Gastrocnemius medialis (tissue), 4 donors: ENCODE results near the gene GGTA1. TPM values are rescaled to one million over a fixed set of nuclear protein-coding genes. Genes with fewer than 3 reads are reported as not detected.

Experiments used
- ATAC-seq, 2 donors: fragments of 150-250 bp; one replicate each; pipeline ENCODE4 v1.9.1; 2016
- DNase-seq, 2 donors: peaks; one replicate each; pipeline ENCODE4 v3.0.0-alpha.2; 2019
- H3K27ac ChIP-seq, 4 donors: fragments of 200-600 bp; sonication (generic); 1 replicate in 1 of 4; 2 replicates in 3 of 4; pipeline ENCODE4 v1.5.1; 2016 to 2018; ENCODE audit warnings: mild to moderate bottlenecking in 2 of 4, moderate library complexity in 1 of 4
- H3K27me3 ChIP-seq, 3 donors: fragments of 200-600 bp; sonication (generic) in 2 of 3; 1 replicate in 1 of 3; 2 replicates in 2 of 3; pipeline versions ENCODE4 v1.5.1 to v1.6.0; 2016 to 2019; ENCODE audit warnings: mild to moderate bottlenecking in 1 of 3, moderate library complexity in 1 of 3
- H3K36me3 ChIP-seq, 2 donors: fragments of 200-600 bp; sonication (generic) in 1 of 2; one replicate each; pipeline ENCODE4 v1.5.1; 2017 to 2018
- H3K4me1 ChIP-seq, 2 donors: fragments of 200-600 bp; sonication (generic) in 1 of 2; one replicate each; pipeline ENCODE4 v1.5.1; 2016 to 2017; ENCODE audit warnings: mild to moderate bottlenecking in 2 of 2
- H3K4me3 ChIP-seq, 4 donors: fragments of 200-600 bp; sonication (generic) in 3 of 4; 1 replicate in 1 of 4; 2 replicates in 3 of 4; pipeline ENCODE4 v1.5.1; 2016 to 2019; ENCODE audit warnings: mild to moderate bottlenecking in 2 of 4
- H3K9me3 ChIP-seq, 3 donors: fragments of 200-600 bp; sonication (generic) in 2 of 3; 1 replicate in 1 of 3; 2 replicates in 2 of 3; pipeline ENCODE4 v1.5.1; 2016 to 2019
- CTCF ChIP-seq, 5 experiments: fragments of 450-650 bp in 3 of 5; fragments of 200-600 bp in 2 of 5; sonication (generic) in 2 of 5; IDR thresholded peaks in 4 of 5; conservative IDR thresholded peaks in 1 of 5; 1 replicate in 4 of 5; 2 replicates in 1 of 5; pipeline ENCODE4 v1.5.1; 2016 to 2019; ENCODE audit warnings: antibody characterized with exemption in 5 of 5, mild to moderate bottlenecking in 3 of 5, moderate library complexity in 3 of 5
- POLR2A ChIP-seq, 2 donors: fragments of 450-650 bp; IDR thresholded peaks; one replicate each; pipeline ENCODE4 v1.6.1; 2017; ENCODE audit warnings: antibody characterized with exemption in 2 of 2, mild to moderate bottlenecking in 2 of 2, moderate library complexity in 2 of 2
- in situ Hi-C, 4 donors: fragments of 200-750 bp; cut with MboI; loops; one replicate each; pipeline versions ENCODE4 v1.15.0 to v1.8.0; 2017; ENCODE audit warnings: low sequenced_read_pairs in 4 of 4
- intact Hi-C: fragments of 100-400 bp; cut with DNase I; formaldehyde crosslinking; loops from one replicate; pipeline ENCODE4 v1.15.1; 2023; ENCODE audit warnings: low total_unique reads
- total RNA-seq, 4 donors: library from RNA; depleted of rRNA; stranded (reverse); fragments of >200 nt; gene quantifications; one replicate each; pipeline versions ENCODE4 v1.1.0 to v1.2.3, GENCODE V29; 2016

The GGTA1 gene
- total RNA-seq, 4 donors from 2014 or later: 1.4 to 11.7 (median 3.5) TPM

DNA sequence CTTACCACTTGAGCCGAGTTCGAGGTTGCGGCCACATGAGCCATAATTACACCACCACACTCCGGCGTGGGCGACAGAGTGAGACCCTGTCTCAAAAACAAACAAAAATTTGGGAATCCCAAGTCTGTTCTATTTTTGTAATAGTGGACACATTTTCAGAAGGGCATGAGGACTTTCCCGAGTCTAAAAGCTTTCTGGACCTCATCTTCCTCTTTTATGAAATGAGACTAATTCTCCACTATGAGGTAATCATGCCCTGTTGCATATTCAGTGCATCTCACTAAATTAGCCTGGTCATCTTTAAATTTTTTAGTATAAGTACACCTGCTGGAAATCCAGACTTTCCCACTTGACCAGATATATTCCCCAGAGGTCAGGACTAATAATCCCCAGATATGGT lies 55.7 kb downstream of the GGTA1 start:
- no peaks in the 10 kb centered on the region for H3K27me3 ChIP-seq
- in situ Hi-C loops (no loop called here), intact Hi-C loops (no loop called here)
- no peaks in the 10 kb centered on the region for H3K4me1 ChIP-seq
- no peak overlapping the region for H3K4me3 ChIP-seq
- H3K36me3 ChIP-seq: no peaks in the 10 kb centered on the region
- ATAC-seq (no peak), DNase-seq (no peak)
- TF ChIP-seq CTCF (IDR thresholded peaks at IDR 0.05 in 4 of 5, conservative IDR thresholded peaks at IDR 0.05 in 1 of 5): no peak
- TF ChIP-seq POLR2A (IDR thresholded peaks at IDR 0.05): no peak
- H3K27ac ChIP-seq: no peak overlapping the region
- no peaks in the 10 kb centered on the region for H3K9me3 ChIP-seq

GRCh38 chr9:121441165-121441564 lies 58.5 kb downstream of the GGTA1 start:
- intact Hi-C loops: no loop called here
- in situ Hi-C loops: no loop called here
- Histone ChIP-seq H3K27ac (no peak overlapping the region), H3K4me3 (no peak overlapping the region), H3K4me1 (no peaks in the 10 kb centered on the region), H3K27me3 (no peaks in the 10 kb centered on the region), H3K36me3 (no peaks in the 10 kb centered on the region), H3K9me3 (no peaks in the 10 kb centered on the region)
- ATAC-seq: no peak
- no peak for DNase-seq
- TF ChIP-seq CTCF (IDR thresholded peaks at IDR 0.05 in 4 of 5, conservative IDR thresholded peaks at IDR 0.05 in 1 of 5): no peak
- no peak for TF ChIP-seq POLR2A (IDR thresholded peaks at IDR 0.05)

GRCh38 chr9:121439711-121440664 lies 59.7 kb downstream of the GGTA1 start:
- Histone ChIP-seq H3K4me1 (no peaks in the 10 kb centered on the region), H3K27ac (no peak overlapping the region), H3K9me3 (no peaks in the 10 kb centered on the region), H3K27me3 (no peaks in the 10 kb centered on the region), H3K36me3 (no peaks in the 10 kb centered on the region), H3K4me3 (no peak overlapping the region)
- DNase-seq (no peak), ATAC-seq (peak in 1 of 2 donors; percentile 50)
- intact Hi-C loops (no loop called here), in situ Hi-C loops (no loop called here)
- TF ChIP-seq CTCF (IDR thresholded peaks at IDR 0.05 in 4 of 5, conservative IDR thresholded peaks at IDR 0.05 in 1 of 5): no peak
- no peak for TF ChIP-seq POLR2A (IDR thresholded peaks at IDR 0.05)

- TF ChIP-seq CTCF (IDR thresholded peaks at IDR 0.05 in 4 of 5, conservative IDR thresholded peaks at IDR 0.05 in 1 of 5) (no peak), POLR2A (IDR thresholded peaks at IDR 0.05) (no peak)
- intact Hi-C loops: no loop called here
- DNase-seq (no peak), ATAC-seq (no peak)
- Histone ChIP-seq H3K4me3 (no peak overlapping the region), H3K4me1 (no peaks in the 10 kb centered on the region), H3K27ac (no peak overlapping the region), H3K27me3 (no peaks in the 10 kb centered on the region), H3K9me3 (no peaks in the 10 kb centered on the region), H3K36me3 (no peaks in the 10 kb centered on the region)
- in situ Hi-C loops: no loop called here
These were observed 60.6 kb downstream of the GGTA1 start for GRCh38 chr9:121439016-121439415.
